Esophagus muscularis mucosa (tissue), 4 donors: ENCODE data around the gene ATP6V0E1. TPM values are rescaled to one million over a fixed set of nuclear protein-coding genes. Genes with fewer than 3 reads are reported as not detected.

Experiments
- DNase-seq: peaks from one replicate; pipeline ENCODE4 v3.0.0-alpha.2; 2017; ENCODE audit errors: extremely low spot score
- H3K27ac ChIP-seq, 4 donors: fragments of 200-600 bp; sonication (generic); replicated peaks in 1 of 4; 1 replicate in 3 of 4; 2 replicates in 1 of 4; pipeline ENCODE4 v1.5.1; 2016 to 2019; ENCODE audit warnings: mild to moderate bottlenecking in 1 of 4
- H3K27me3 ChIP-seq, 4 donors: fragments of 200-600 bp; sonication (generic); one replicate each; pipeline versions ENCODE4 v1.5.1 to v1.6.0; 2016 to 2019
- H3K36me3 ChIP-seq, 4 donors: fragments of 200-600 bp; sonication (generic); one replicate each; pipeline ENCODE4 v1.5.1; 2016 to 2019
- H3K4me1 ChIP-seq, 4 donors: fragments of 200-600 bp; sonication (generic); one replicate each; pipeline ENCODE4 v1.5.1; 2016 to 2019
- H3K4me3 ChIP-seq, 4 donors: fragments of 200-600 bp; sonication (generic); 1 replicate in 2 of 4; 2 replicates in 2 of 4; pipeline ENCODE4 v1.5.1; 2016 to 2019; ENCODE audit warnings: mild to moderate bottlenecking in 4 of 4, moderate library complexity in 1 of 4
- H3K9me3 ChIP-seq, 4 donors: fragments of 200-600 bp; sonication (generic); 1 replicate in 3 of 4; 2 replicates in 1 of 4; pipeline ENCODE4 v1.5.1; 2016 to 2019
- EP300 ChIP-seq: sonication (generic); formaldehyde crosslinking; IDR thresholded peaks from one replicate; pipeline ENCODE4 v1.6.1; 2017; ENCODE audit warnings: antibody characterized with exemption
- POLR2A ChIP-seq: fragments of 450-650 bp; IDR thresholded peaks from one replicate; pipeline ENCODE4 v1.6.1; 2017; ENCODE audit warnings: antibody characterized with exemption, moderate library complexity, mild to moderate bottlenecking, low read depth
- POLR2AphosphoS5 ChIP-seq, 2 donors: sonication (generic); formaldehyde crosslinking; IDR thresholded peaks; one replicate each; pipeline ENCODE4 v1.6.1; 2017; ENCODE audit warnings: antibody characterized with exemption in 2 of 2
- whole genome bisulfite sequencing: methylation state at CpG from one replicate; pipeline ENCODE4 v1.1.5; 2018; 5-methylcytosine and 5-hydroxymethylcytosine counted together
- intact Hi-C: fragments of 100-400 bp; cut with DNase I; formaldehyde crosslinking; loops from one replicate; pipeline ENCODE4 v1.15.1; 2023
- total RNA-seq, 4 donors: library from RNA; depleted of rRNA; stranded (reverse); fragments of >200 nt; gene quantifications; one replicate each; pipeline versions ENCODE4 v1.1.0 to v1.2.1, GENCODE V29; 2016
- TF ChIP-seq, protein P1 (sequence below), 3 experiments: fragments of 200-600 bp in 2 of 3; fragments of 450-650 bp in 1 of 3; sonication (generic) in 2 of 3; IDR thresholded peaks; one replicate each; pipeline ENCODE4 v1.5.1; 2017 to 2019; ENCODE audit warnings: antibody characterized with exemption in 3 of 3, mild to moderate bottlenecking in 2 of 3, moderate library complexity in 1 of 3

Gene ATP6V0E1
- total RNA-seq, 4 donors from 2014 or later: 106 to 210 (median 133) TPM

DNA sequence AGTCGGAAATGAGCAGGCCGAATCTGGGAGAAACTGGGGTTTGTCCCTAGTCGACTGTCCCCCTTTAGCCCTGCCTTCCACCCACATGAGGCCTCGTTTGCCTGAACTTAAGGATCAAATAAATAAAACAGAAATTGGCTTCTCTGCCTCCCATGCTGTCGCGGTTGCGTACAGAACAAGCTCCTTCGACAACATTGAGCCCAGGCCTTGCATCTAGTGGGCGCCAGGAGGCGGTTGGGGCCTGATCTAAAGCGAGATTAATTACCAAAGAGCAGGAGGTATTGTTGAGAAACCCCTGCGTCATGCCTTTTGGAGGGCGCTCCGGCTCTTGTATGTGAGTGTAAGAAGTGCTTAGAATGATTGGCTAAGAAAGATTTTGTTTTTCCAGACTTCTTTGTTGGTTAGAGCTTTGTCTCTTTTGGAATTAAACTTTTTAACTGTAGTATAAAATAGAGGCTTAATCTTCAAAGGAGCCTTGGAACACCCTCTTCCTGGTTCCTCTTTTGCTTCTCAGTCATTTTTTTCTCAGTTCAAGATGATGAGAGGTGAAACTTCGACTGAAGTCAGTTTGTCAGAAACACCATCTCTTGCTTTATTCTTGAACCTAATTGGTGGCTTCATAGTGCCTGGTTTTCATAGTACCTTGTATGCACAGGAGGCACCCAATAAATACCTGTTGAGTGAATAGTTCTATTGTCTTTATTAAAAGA is 828 bp downstream of the ATP6V0E1 start:
- Histone ChIP-seq H3K36me3 (peaks cover 0 to 29% (median 20%) of the 10 kb centered on the region in 4 donors), H3K9me3 (no peaks in the 10 kb centered on the region), H3K4me3 (peak overlapping the region; percentile 81 to 95 (median 90)), H3K4me1 (peaks cover 17 to 53% (median 42%) of the 10 kb centered on the region in 4 donors), H3K27me3 (no peaks in the 10 kb centered on the region), H3K27ac (peak overlapping the region; percentile 94 to 98 (median 96))
- intact Hi-C loops: loop anchor here (2.0 to 5.0 kb wide), 2 partner anchors 72 to 158 kb away; partner anchors contain the start of genes BNIP1 and CREBRF
- peak; percentile 96 for DNase-seq
- TF ChIP-seq, protein P1, sequence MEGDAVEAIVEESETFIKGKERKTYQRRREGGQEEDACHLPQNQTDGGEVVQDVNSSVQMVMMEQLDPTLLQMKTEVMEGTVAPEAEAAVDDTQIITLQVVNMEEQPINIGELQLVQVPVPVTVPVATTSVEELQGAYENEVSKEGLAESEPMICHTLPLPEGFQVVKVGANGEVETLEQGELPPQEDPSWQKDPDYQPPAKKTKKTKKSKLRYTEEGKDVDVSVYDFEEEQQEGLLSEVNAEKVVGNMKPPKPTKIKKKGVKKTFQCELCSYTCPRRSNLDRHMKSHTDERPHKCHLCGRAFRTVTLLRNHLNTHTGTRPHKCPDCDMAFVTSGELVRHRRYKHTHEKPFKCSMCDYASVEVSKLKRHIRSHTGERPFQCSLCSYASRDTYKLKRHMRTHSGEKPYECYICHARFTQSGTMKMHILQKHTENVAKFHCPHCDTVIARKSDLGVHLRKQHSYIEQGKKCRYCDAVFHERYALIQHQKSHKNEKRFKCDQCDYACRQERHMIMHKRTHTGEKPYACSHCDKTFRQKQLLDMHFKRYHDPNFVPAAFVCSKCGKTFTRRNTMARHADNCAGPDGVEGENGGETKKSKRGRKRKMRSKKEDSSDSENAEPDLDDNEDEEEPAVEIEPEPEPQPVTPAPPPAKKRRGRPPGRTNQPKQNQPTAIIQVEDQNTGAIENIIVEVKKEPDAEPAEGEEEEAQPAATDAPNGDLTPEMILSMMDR (IDR thresholded peaks at IDR 0.05): peak; percentile 38 to 52 (median 48)
- TF ChIP-seq POLR2A (no peak), POLR2AphosphoS5 (IDR thresholded peaks at IDR 0.05) (peak; percentile 13 to 68), EP300 (no peak)
- WGBS: 2% methylated on average over 12 of the region's 15 CpGs

DNA sequence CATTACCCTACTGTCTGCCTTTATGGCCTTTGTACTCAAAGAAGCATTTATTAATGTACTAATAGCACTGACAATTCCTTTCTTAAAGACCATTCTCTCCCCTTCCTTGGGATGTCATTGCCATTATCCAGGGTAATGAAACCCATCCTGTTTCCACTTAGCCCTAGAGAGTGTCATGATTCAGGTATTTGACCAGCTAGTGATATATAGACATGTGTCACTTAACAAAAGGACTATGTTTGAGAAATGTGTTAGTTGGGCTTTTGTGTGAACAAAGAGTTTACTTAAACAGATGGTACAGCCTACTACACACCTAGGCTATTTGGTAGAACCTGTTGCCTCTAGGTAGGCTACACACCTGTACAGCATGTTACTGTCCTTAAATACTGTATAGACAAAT is 2.0 kb downstream of the ATP6V0E1 start:
- no peak for DNase-seq
- TF ChIP-seq, protein P1 (IDR thresholded peaks at IDR 0.05): no peak
- TF ChIP-seq POLR2AphosphoS5 (IDR thresholded peaks at IDR 0.05) (no peak), EP300 (no peak), POLR2A (no peak)
- intact Hi-C loops: loop anchor here (2.0 kb wide), 1 partner anchor 71 kb away; the partner anchor contains the start of gene CREBRF
- Histone ChIP-seq H3K4me3 (peak overlapping the region; percentile 12 to 95 (median 90)), H3K27ac (peak overlapping the region in 1 of 4 donors; percentile 34), H3K4me1 (peaks cover 17 to 63% (median 50%) of the 10 kb centered on the region in 4 donors), H3K36me3 (peaks cover 0 to 35% (median 23%) of the 10 kb centered on the region in 4 donors), H3K27me3 (no peaks in the 10 kb centered on the region), H3K9me3 (no peaks in the 10 kb centered on the region)

DNA sequence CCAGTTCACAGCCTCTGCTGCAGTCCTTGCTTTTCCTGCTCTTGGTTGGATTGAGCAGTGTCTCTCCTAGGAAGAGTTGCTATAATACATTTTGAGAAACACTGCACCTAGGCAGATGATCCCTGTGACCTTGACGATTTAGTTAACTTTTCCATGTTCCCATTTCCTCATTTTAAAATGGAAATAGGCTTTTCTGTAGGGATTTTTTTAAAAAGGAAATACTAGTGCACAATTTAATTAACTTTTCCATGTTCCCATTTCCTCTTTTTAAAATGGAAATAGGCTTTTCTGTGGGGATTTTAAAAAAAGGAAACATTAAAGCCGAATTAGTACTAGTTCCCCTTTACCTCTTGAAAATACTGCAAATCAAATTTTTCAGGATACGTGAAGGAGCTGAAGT is 4.7 kb downstream of the ATP6V0E1 start:
- Histone ChIP-seq H3K36me3 (peaks cover 0 to 48% (median 31%) of the 10 kb centered on the region in 4 donors), H3K9me3 (no peaks in the 10 kb centered on the region), H3K27me3 (no peaks in the 10 kb centered on the region), H3K4me3 (no peak overlapping the region), H3K27ac (no peak overlapping the region), H3K4me1 (peaks cover 14 to 64% (median 51%) of the 10 kb centered on the region in 4 donors)
- WGBS: 69% methylated on average over 3 of the region's 3 CpGs
- intact Hi-C loops: no loop called here
- no peak for DNase-seq
- no peak for TF ChIP-seq POLR2A
- TF ChIP-seq POLR2AphosphoS5 (IDR thresholded peaks at IDR 0.05): no peak
- TF ChIP-seq EP300: no peak
- TF ChIP-seq, protein P1 (IDR thresholded peaks at IDR 0.05): no peak

DNA sequence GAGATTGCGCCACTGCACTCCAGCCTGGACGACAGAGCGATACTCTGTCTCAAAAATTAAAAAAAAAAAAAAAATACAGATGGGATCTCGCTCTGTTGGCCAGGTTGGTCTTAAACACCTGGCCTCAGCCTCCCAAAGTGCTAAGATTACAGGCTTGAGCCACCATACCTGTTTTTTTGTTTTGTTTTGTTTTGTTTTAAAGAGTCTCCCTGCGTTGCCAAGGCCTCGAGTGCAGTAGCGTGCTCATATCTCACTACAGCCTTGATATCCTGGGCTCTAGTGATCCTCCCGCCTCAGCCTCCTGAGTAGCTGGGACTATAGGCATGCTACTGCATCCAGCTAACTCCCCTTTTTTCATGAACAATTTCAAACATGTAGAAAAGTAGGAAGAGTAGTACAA is 7.2 kb downstream of the ATP6V0E1 start:
- peaks cover 5 to 61% (median 45%) of the 10 kb centered on the region in 4 donors for H3K4me1 ChIP-seq
- H3K4me3 ChIP-seq: no peak overlapping the region
- H3K27ac ChIP-seq: no peak overlapping the region
- WGBS: 90% methylated on average over 8 of the region's 8 CpGs
- no peaks in the 10 kb centered on the region for H3K27me3 ChIP-seq
- TF ChIP-seq EP300: no peak
- TF ChIP-seq POLR2AphosphoS5 (IDR thresholded peaks at IDR 0.05): no peak
- no peak for TF ChIP-seq POLR2A
- TF ChIP-seq, protein P1 (IDR thresholded peaks at IDR 0.05): no peak
- no peak for DNase-seq
- intact Hi-C loops: no loop called here
- no peaks in the 10 kb centered on the region for H3K9me3 ChIP-seq
- peaks cover 10 to 67% (median 40%) of the 10 kb centered on the region in 4 donors for H3K36me3 ChIP-seq
